ENCODE measurements around the gene SLC43A2. TPM values are rescaled to one million over a fixed set of nuclear protein-coding genes. Genes with fewer than 3 reads are reported as not detected.

SLC43A2 gene
- polyA plus RNA-seq, 2 of the 4 experiments (the other 2 are of a cell fraction) = 3.5 to 7.0 TPM

DNA sequence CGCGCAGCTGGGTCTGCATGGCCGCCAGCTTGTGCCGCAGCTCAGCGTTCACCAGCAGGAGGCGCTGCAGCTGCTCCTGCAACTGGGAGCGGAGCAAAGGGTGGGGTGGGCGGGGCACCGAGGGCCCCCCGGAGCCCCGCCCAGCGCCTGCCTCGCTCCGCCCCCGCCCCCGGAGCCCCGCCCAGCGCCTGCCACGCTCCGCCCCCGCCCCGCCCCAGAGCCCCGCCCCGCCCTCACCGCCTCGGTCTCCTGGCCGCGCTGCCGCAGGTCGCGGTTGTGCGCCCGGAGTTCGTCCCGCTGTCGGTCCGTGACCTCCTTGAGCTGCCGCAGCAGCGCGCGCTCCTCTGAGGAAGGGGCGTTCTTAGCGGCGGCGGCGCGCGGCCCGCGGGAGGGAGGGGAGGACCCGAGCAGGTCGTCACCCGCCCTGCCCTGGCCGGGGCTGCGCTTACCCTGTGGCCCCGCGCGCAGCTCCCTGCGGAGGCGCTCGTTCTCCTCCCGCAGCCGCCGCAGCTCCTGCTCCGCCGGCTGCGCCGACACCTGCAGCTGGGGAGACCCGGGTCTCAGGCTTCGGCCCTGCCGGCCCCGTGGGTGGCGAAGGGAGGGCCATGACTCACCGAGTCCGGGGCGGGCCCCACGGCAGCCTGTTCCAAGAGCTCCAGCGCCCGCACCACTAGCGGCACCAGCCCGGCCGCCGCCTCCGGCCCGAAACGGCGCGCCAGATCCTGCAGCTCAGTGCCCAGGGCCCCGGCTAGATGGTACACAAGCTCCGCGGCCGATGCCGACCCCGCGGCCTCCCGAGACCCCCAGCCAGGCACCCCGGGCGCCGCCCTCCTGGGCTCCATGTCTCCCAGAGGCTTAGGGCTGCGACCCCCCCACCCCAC, 20.6 kb upstream of the SLC43A2 start (continued):
- TF ChIP-seq, protein P1, sequence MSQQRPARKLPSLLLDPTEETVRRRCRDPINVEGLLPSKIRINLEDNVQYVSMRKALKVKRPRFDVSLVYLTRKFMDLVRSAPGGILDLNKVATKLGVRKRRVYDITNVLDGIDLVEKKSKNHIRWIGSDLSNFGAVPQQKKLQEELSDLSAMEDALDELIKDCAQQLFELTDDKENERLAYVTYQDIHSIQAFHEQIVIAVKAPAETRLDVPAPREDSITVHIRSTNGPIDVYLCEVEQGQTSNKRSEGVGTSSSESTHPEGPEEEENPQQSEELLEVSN (IDR thresholded peaks at IDR 0.05; ENCODE audit: borderline replicate concordance, low read depth) = no peak
- TF ChIP-seq SMC3 (IDR thresholded peaks at IDR 0.05) (peak; percentile 95; the same call in 2 of the 3 replicates), SREBF2 (IDR thresholded peaks at IDR 0.05) (no peak), KDM5A (IDR thresholded peaks at IDR 0.05) (no peak), POLR2AphosphoS2 (conservative IDR thresholded peaks at IDR 0.05; ENCODE audit: low read length) (no peak), EHMT2 (IDR thresholded peaks at IDR 0.05; ENCODE audit: low read depth) (no peak), MAFK (IDR thresholded peaks at IDR 0.05; ENCODE audit: partially characterized antibody) (no peak), CEBPB (IDR thresholded peaks at IDR 0.05) (no peak), ZFP36 (IDR thresholded peaks at IDR 0.05; ENCODE audit: borderline replicate concordance, partially characterized antibody) (no peak), ESRRA (IDR thresholded peaks at IDR 0.05; ENCODE audit: borderline replicate concordance, low read length) (no peak), HOXB5 (CRISPR knock-in tag; IDR thresholded peaks at IDR 0.05) (no peak), HOXA7 (CRISPR knock-in tag; IDR thresholded peaks at IDR 0.05) (no peak), NR3C1 (IDR thresholded peaks at IDR 0.05) (no peak), EP300 (IDR thresholded peaks at IDR 0.05) (no peak), RAD21 (conservative IDR thresholded peaks at IDR 0.05 in 1 of 2, IDR thresholded peaks at IDR 0.05 in 1 of 2) (peak; percentile 65 to 86), MAZ (IDR thresholded peaks at IDR 0.05; ENCODE audit: borderline replicate concordance, low read depth, low read length) (no peak; the same call in 1 of the 2 replicates), TFCP2L1 (CRISPR knock-in tag; IDR thresholded peaks at IDR 0.05) (no peak), JUN (IDR thresholded peaks at IDR 0.05) (peak; percentile 51 to 79; a peak in 4 of 5 replicates), ZSCAN20 (CRISPR knock-in tag; IDR thresholded peaks at IDR 0.05) (no peak), CBX8 (IDR thresholded peaks at IDR 0.05) (no peak), HEYL (CRISPR knock-in tag; IDR thresholded peaks at IDR 0.05) (no peak), TP53 (CRISPR knock-in tag; IDR thresholded peaks at IDR 0.05) (no peak), PHF8 (IDR thresholded peaks at IDR 0.05; ENCODE audit: borderline replicate concordance, low read depth) (peak; percentile 69; the same call in 1 of the 2 replicates), RFX5 (IDR thresholded peaks at IDR 0.05) (no peak), POLR2A (IDR thresholded peaks at IDR 0.05; ENCODE audit: low read length) (peak; percentile 85), FOSB (CRISPR knock-in tag; IDR thresholded peaks at IDR 0.05) (0 out of 2 replicates have a peak, but pooled peaks have one; percentile 49), BHLHE40 (IDR thresholded peaks at IDR 0.05; ENCODE audit: low read depth, low read length) (no peak)
- TF ChIP-seq, protein P2, sequence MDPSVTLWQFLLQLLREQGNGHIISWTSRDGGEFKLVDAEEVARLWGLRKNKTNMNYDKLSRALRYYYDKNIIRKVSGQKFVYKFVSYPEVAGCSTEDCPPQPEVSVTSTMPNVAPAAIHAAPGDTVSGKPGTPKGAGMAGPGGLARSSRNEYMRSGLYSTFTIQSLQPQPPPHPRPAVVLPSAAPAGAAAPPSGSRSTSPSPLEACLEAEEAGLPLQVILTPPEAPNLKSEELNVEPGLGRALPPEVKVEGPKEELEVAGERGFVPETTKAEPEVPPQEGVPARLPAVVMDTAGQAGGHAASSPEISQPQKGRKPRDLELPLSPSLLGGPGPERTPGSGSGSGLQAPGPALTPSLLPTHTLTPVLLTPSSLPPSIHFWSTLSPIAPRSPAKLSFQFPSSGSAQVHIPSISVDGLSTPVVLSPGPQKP (IDR thresholded peaks at IDR 0.05; ENCODE audit: low read depth, low read length) = no peak
- TF ChIP-seq, protein P3, sequence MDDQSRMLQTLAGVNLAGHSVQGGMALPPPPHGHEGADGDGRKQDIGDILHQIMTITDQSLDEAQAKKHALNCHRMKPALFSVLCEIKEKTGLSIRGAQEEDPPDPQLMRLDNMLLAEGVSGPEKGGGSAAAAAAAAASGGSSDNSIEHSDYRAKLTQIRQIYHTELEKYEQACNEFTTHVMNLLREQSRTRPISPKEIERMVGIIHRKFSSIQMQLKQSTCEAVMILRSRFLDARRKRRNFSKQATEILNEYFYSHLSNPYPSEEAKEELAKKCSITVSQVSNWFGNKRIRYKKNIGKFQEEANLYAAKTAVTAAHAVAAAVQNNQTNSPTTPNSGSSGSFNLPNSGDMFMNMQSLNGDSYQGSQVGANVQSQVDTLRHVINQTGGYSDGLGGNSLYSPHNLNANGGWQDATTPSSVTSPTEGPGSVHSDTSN (IDR thresholded peaks at IDR 0.05) = no peak
